Adipocyte (in vitro differentiated cells): ENCODE measurements around the gene NPPA.

Experiments
- DNase-seq: peaks from one replicate; pipeline ENCODE4 v3.0.0-alpha.2; 2015; ENCODE audit warnings: low read depth
- H3K27me3 ChIP-seq: replicated peaks from 2 replicates; pipeline ENCODE4 v1.7.0; 2013; ENCODE audit warnings: mild to moderate bottlenecking, low read length, moderate library complexity; ENCODE audit not compliant: control insufficient read depth, insufficient read depth
- H3K36me3 ChIP-seq: 2 replicates; pipeline ENCODE4 v1.7.0; 2013; ENCODE audit warnings: low read length, mild to moderate bottlenecking, moderate library complexity; ENCODE audit not compliant: control insufficient read depth, insufficient read depth, severe bottlenecking
- H3K4me1 ChIP-seq: 2 replicates; pipeline ENCODE4 v1.7.0; 2013; ENCODE audit warnings: mild to moderate bottlenecking, low read length, moderate library complexity; ENCODE audit not compliant: control insufficient read depth, insufficient read depth
- H3K4me3 ChIP-seq: 2 replicates; pipeline ENCODE4 v1.7.0; 2013; ENCODE audit warnings: mild to moderate bottlenecking, low read length, moderate library complexity
- H3K9ac ChIP-seq: 2 replicates; pipeline ENCODE4 v1.7.0; 2013; ENCODE audit warnings: mild to moderate bottlenecking, low read length, moderate library complexity
- H3K9me3 ChIP-seq: 2 replicates; pipeline ENCODE4 v1.7.0; 2013; ENCODE audit warnings: mild to moderate bottlenecking, low read length, moderate library complexity; ENCODE audit not compliant: control insufficient read depth

NPPA gene

GRCh38 chr1:11857164-11857851 is 9.7 kb upstream of the NPPA start:
- Histone ChIP-seq H3K36me3 (no peaks in the 10 kb centered on the region), H3K27me3 (peaks cover 70% of the 10 kb centered on the region), H3K9ac (no peak overlapping the region), H3K4me1 (no peaks in the 10 kb centered on the region), H3K4me3 (no peak overlapping the region), H3K9me3 (peaks cover 6% of the 10 kb centered on the region)
- DNase-seq = no peak

GRCh38 chr1:11856698-11857097 is 9.1 kb upstream of the NPPA start:
- H3K9ac ChIP-seq = no peak overlapping the region
- no peak overlapping the region for H3K4me3 ChIP-seq
- no peaks in the 10 kb centered on the region for H3K4me1 ChIP-seq
- H3K36me3 ChIP-seq = no peaks in the 10 kb centered on the region
- H3K9me3 ChIP-seq = peaks cover 2% of the 10 kb centered on the region
- no peak for DNase-seq
- peaks cover 66% of the 10 kb centered on the region for H3K27me3 ChIP-seq

DNA sequence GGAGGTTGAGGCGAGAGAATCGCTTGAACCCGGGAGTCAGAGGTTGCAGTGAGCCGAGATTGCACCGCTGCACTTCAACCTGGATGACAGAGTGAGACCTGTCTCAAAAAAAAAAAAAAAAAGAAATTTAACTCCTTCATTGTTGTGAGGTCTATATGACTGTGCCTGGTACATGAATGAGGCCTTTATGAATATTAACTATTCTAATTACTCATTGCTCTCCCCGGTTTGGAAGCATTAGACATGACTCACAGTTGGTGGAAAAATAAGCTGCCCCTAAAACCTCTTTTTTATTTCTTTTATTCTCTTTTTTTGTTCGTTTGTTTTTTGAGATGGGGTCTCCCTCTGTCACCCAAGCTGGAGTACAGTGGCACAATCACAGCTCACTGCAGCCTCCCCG is 7.8 kb upstream of the NPPA start:
- H3K9me3 ChIP-seq = no peaks in the 10 kb centered on the region
- H3K4me1 ChIP-seq = no peaks in the 10 kb centered on the region
- peaks cover 53% of the 10 kb centered on the region for H3K27me3 ChIP-seq
- no peaks in the 10 kb centered on the region for H3K36me3 ChIP-seq
- DNase-seq = no peak
- no peak overlapping the region for H3K4me3 ChIP-seq
- H3K9ac ChIP-seq = no peak overlapping the region

GRCh38 chr1:11854519-11854918 is 6.9 kb upstream of the NPPA start:
- H3K27me3 ChIP-seq = peaks cover 45% of the 10 kb centered on the region
- no peak overlapping the region for H3K9ac ChIP-seq
- no peak for DNase-seq
- no peaks in the 10 kb centered on the region for H3K4me1 ChIP-seq
- H3K36me3 ChIP-seq = no peaks in the 10 kb centered on the region
- no peaks in the 10 kb centered on the region for H3K9me3 ChIP-seq
- H3K4me3 ChIP-seq = no peak overlapping the region

DNA sequence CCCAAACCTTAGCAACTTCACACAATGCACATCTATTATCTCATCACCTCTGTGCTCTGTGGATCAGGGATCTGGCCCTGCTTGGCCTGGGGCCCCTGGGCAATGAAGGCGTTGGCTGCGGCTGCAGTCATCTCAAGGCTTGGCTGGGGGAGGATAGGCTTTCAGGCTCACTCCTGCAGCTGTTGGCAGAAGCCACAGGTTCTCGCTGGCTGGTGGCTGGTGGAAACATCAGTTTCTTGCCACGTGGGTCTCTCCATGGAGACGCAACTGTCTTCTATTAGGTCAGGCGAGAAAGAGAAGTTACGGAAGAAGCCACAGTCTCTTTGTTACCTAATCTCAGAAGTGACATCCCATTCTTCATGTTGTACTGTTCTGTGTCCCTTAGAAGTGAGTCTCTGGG is 3.6 kb upstream of the NPPA start:
- no peak overlapping the region for H3K9ac ChIP-seq
- no peaks in the 10 kb centered on the region for H3K9me3 ChIP-seq
- no peak for DNase-seq
- H3K27me3 ChIP-seq = peaks cover 14% of the 10 kb centered on the region
- H3K4me3 ChIP-seq = no peak overlapping the region
- no peaks in the 10 kb centered on the region for H3K4me1 ChIP-seq
- peaks cover 17% of the 10 kb centered on the region for H3K36me3 ChIP-seq

- H3K36me3 ChIP-seq = peaks cover 27% of the 10 kb centered on the region
- DNase-seq = no peak
- no peak overlapping the region for H3K4me3 ChIP-seq
- H3K4me1 ChIP-seq = no peaks in the 10 kb centered on the region
- no peaks in the 10 kb centered on the region for H3K9me3 ChIP-seq
- peaks cover 13% of the 10 kb centered on the region for H3K27me3 ChIP-seq
- no peak overlapping the region for H3K9ac ChIP-seq
Observed at GRCh38 chr1:11850156-11850555, 2.6 kb upstream of the NPPA start.

DNA sequence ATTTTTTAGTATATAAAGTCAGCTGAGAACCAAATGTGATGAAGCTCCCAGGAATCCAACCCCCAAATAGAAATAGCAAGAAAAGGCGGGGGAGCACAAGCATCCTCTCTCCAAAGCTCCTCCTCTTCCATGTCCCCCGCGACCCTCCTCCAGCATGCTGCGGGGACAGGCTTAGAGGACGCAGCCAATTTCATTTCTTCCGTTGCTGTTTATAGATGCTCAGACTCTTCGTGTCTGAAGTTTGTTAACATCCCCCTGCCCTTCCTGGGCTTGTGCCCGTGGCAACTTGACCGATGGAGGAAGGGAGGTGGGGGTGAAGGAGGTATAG is 754 bp upstream of the NPPA start:
- H3K9ac ChIP-seq = no peak overlapping the region
- peaks cover 43% of the 10 kb centered on the region for H3K36me3 ChIP-seq
- no peak for DNase-seq
- H3K9me3 ChIP-seq = no peaks in the 10 kb centered on the region
- no peaks in the 10 kb centered on the region for H3K4me1 ChIP-seq
- peaks cover 7% of the 10 kb centered on the region for H3K27me3 ChIP-seq
- no peak overlapping the region for H3K4me3 ChIP-seq

DNA sequence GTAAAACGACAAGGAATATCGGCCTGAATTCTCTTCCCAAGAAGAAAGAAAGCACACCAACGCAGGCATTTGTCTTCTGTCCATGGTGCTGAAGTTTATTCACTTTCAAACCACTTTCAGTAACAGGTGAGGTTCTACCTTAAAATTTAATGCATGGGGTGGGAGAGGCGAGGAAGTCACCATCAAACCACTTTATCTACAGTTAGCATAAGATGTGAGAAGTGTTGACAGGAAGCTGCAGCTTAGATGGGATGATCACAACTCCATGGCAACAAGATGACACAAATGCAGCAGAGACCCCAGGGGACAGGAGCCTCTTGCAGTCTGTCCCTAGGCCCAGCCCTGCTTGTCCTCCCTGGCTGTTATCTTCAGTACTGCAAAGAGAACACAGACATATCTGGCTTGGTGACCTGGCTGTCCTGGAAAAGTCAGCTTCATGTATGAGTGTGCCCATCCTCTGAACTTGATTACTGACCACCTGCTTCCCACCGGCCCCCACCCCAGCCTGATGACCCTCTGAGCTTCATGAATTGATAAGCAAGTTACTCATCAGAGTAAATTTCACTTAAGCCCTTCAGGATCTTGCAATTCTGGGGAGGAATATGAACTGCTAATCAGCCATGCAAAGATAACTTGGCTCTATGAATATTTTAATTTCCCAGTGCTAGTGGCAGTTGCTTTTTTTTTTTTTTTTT is 1.8 kb downstream of the NPPA start:
- Histone ChIP-seq H3K36me3 (peaks cover 67% of the 10 kb centered on the region), H3K9ac (no peak overlapping the region)

DNA sequence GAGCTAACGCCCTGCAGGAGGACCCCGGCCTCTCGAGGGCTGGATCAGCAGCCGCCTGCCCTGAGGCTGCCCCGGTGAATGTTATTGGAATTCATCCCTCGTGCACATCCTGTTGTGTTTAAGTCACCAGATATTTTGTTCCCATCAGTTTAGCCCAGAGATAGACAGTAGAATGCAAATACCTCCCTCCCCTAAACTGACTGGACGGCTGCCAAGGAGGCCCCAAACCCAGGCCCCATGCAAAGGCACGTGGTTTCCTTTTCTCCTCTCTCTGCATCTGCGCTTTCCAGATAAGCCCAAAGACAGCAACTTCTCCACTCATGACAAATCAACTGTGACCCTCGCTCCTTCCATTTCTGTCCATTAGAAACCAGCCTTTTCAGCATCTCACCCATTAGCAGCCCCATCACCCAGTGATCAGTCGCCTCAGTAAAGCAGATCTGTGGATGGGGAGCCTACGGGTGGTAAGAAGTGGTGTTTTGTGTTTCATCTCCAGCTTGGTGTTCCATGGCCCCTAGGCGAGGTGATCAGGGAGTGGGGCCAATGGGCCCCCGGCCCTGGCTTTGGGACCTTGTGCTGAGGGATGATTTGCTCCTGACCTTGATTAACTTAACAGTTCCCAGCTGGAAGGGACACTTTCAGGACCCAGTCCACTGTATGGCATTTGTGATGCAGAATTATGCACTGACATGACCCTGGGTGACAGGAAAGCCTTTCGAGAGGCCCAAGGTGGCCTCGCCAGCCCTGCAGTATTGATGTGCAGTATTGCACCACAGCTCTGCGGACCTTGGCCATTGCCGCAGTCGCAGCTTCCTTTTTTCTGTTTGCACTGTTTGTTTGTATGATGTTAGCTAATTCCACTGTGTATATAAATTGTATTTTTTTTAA is 5.2 kb downstream of the NPPA start:
- no peaks in the 10 kb centered on the region for H3K4me1 ChIP-seq
- H3K9me3 ChIP-seq = no peaks in the 10 kb centered on the region
- H3K36me3 ChIP-seq = peaks cover 89% of the 10 kb centered on the region
- no peak overlapping the region for H3K4me3 ChIP-seq
- DNase-seq = peak; percentile 3
- H3K9ac ChIP-seq = no peak overlapping the region
- H3K27me3 ChIP-seq = no peaks in the 10 kb centered on the region

More for the DNA sequence above, 1.8 kb downstream of the NPPA start:
- DNase-seq = peak; percentile 49
- H3K4me1 ChIP-seq = no peaks in the 10 kb centered on the region
- no peaks in the 10 kb centered on the region for H3K9me3 ChIP-seq
- no peaks in the 10 kb centered on the region for H3K27me3 ChIP-seq
- no peak overlapping the region for H3K4me3 ChIP-seq

DNA sequence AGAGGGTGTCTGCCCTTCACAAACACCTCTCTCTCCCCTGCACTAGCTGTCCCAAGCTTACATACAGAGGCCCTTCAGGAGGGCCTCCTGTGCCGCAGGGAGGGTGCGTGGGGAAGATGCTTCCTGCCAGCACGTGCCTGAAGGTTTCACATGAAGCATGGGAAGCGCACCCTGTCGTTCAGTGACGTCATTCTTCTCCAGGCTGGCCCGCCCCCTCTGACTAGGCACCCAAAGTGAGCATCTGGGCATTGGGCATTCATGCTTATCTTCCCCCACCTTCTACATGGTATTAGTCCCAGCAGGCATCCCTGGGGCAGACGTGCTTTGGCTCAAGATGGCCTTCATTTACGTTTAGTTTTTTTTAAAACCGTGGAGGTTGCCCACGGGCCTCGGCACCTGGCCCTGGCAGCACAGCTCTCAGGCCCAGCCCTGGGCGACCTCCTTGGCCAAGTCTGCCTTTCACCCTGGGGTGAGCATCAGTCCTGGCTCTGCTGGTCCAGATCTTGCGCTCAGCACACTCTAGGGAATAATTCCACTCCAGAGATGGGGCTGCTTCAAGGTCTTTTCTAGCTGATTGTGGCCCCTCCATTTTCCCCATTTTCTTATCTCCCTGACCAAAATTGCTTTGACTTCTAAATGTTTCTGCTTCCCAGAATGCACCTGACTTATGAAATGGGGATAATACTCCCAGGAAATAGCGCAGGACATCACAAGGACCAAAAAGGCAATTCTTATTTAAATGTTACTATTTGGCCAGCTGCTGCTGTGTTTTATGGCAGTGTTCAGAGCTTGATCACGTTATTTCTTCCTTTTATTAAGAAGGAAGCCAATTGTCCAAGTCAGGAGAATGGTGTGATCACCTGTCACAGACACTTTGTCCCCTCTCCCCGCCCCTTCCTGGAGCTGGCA is 6.1 kb downstream of the NPPA start:
- H3K4me3 ChIP-seq = no peak overlapping the region
- peaks cover 92% of the 10 kb centered on the region for H3K36me3 ChIP-seq
- no peaks in the 10 kb centered on the region for H3K4me1 ChIP-seq
- DNase-seq = no peak
- no peaks in the 10 kb centered on the region for H3K27me3 ChIP-seq
- no peaks in the 10 kb centered on the region for H3K9me3 ChIP-seq
- no peak overlapping the region for H3K9ac ChIP-seq
